IPS DF 19.7 (cell line): ENCODE data around the gene TSHZ2.

Source experiments
- DNase-seq: peaks from one replicate; pipeline ENCODE4 v3.0.0-alpha.2; 2013; ENCODE audit warnings: low read depth, low spot score

The TSHZ2 gene

DNA sequence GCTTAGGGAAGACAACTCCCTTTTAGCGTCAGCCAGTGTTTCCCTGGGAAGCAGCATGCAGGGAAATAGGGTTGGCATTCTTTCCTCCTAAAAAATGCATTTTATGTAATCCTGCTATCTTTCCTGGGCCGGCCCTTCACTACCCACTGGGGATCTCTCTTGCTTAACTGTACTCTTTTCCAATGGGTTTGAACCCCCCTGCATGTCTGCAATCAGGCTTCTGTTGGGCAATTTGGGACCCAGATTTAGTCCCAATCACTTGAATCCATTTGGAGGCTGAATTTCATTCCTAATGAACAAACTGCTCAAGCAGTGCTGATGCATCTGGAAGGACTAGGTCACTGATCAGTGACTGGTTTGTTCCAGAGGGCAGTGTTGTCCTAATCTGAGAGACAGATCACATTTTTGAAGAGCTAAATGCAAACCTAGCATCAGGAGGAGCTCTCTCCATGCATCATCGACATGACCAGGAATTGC lies 152.0 kb downstream of the TSHZ2 start:
- DNase-seq = no peak

DNA sequence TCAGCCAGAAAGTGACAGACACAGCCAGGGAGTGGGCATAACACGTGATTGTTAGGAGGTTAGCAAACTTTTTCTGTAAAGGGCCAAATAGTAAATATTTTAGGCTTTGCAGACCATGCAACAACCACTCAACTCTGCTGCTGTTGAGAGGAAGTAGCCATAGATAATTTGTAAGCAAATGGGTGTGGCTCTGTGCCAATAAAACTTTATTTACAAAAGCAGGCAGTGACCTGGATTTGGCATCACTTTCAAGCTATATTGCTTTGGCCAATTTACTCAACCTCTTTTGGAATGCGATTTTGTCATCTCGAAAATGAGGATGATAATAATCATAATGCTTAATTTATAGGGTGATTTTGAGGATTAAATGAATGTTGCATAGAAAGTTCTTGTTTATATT lies 152.6 kb downstream of the TSHZ2 start:
- DNase-seq = no peak

DNA sequence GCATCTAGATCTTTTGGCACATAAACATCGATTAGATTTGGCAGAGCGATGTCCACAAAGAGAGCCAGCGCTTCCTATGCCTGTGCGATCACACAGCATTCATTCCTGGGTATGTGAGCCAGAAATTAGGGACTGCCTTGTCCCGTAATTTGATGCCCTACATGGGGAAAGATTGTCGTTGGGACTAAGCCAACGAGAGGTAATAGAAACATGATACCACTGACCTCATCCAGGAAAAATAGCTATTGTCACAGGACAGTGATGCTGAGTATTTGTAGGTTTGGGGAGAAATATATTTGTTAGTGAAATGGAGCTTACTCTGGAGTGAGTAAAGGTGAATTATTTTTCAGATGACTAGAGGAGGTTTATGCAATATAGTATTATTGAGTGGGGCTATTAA lies 154.0 kb downstream of the TSHZ2 start:
- DNase-seq = no peak

DNA sequence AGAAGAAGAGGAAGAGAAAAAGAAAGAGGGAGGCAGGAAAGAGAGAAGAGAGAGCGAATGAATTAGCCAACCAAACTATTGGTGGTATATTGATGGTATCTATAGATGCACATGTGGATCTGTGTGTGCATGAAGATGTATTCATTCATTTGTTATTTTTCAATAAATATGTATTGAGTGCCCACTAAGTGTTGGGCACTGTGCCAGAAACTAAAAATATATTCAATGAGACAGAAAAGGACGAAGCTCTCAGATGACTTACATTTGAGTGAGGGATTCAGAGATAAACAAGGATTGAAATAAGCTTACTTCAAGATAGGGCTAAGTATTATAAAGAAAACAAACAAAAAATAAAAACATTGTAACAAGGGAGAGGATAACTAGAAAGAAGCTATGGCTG lies 154.9 kb downstream of the TSHZ2 start:
- DNase-seq = no peak

DNA sequence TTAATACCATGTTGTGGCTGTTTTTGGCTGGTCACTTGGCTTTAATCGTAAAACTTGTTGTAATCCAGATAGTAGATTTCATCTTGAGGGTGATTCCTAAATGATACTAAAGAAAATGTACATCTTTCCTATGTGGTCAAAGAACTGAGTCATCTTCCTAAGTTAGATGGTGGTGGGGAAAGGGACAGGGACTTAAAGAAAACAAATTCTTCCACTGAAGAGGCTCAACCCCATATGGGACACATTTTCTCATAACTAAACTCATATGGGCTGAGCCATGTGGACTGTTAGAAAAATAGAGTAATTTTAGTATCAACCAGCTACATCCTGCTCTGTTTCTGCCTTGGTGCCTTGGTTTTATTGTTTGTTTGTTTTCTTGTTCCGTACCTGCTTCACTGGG lies 155.8 kb downstream of the TSHZ2 start:
- no peak for DNase-seq

DNA sequence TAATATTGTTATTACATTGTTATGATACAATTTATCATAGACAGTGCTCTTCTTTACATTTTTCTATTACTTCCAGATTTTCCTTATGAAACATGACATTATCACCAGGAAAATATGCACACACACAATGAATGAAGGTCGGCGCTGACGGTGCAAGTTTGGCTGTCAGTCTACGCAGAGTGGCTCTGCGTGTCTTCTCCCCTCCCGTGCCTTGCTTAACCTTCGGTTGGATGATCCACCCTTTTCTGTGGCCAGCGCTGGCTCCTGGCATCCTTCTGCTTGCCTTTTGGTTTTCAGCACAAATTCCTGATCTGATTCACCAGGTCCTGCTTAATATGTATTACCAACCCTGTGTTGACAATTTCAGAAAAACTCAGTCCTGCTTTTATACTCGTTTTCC lies 157.4 kb downstream of the TSHZ2 start:
- DNase-seq = no peak

DNA sequence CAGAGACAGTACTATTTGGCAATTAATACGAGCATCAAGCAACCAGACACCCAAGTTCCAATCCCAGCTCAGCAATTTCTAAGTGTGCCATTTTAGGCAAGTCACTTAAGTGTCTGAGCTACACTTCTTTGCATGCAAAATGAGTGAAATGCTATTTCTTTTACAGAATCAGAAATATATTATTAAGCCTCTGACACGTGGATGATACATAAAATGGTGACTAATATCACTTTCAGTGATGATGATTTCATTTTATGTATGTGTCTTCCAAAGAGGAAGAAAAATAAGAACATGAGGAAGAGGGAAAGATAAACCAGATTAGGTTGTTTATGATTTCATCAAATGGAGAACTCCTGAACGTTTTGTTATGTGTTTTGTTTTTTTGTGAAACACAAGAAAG lies 158.6 kb downstream of the TSHZ2 start:
- DNase-seq = no peak

DNA sequence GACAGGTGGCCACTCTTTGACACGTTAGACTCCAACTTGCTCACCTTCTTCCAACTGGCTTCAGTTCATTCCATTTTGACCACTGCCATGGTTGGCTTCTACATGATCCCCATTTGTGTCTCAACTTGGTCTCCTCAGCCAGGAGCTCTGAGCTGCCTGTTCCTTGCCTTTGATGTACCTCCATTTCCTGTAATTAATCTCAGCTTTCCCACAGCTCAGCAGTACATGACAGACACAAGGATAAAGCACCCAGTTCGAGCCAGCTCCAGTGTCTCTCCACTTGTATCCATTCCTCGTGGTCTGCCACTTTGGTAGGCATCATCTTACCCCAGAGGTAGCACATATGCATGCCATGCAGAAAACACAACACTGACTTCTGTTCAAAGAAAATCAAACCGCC lies 161.0 kb downstream of the TSHZ2 start:
- no peak for DNase-seq

DNA sequence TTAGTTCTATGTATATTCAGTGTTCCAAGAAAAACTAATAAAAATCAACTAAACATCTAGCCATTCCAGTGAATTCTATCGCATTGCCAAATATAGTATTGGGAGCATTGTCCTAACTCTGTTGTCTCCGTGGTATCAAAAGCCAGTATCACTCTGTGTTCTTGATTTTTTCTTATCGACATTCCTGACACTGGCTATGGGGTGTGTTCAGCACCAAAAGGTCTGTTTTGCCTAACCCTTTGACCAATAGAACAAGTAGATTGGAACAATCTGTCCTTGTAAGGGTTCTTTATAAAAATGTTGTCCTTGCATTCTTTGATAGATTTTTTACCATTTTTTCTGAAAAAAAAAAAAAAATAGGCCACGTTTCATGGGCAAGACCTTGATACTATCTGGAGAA lies 161.5 kb downstream of the TSHZ2 start:
- no peak for DNase-seq

DNA sequence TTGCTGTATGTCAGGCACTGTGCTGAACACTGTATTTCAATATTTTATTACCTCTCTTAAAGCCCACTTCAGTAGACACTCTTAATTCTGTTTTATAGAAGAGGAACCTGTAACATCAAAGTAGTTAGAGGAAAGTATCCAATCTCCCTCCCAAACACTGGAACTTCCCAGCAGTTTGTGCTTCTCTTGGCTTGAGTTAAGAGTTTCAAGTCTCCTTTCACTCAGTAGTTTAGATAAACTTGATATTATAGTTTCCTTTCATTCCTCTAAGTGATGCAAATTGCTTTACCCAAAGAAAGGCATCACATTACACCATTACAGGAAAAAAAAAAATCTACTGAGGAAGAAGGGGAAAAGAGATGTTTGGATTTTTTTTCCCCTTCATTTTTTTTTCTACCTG lies 164.3 kb downstream of the TSHZ2 start:
- no peak for DNase-seq

DNA sequence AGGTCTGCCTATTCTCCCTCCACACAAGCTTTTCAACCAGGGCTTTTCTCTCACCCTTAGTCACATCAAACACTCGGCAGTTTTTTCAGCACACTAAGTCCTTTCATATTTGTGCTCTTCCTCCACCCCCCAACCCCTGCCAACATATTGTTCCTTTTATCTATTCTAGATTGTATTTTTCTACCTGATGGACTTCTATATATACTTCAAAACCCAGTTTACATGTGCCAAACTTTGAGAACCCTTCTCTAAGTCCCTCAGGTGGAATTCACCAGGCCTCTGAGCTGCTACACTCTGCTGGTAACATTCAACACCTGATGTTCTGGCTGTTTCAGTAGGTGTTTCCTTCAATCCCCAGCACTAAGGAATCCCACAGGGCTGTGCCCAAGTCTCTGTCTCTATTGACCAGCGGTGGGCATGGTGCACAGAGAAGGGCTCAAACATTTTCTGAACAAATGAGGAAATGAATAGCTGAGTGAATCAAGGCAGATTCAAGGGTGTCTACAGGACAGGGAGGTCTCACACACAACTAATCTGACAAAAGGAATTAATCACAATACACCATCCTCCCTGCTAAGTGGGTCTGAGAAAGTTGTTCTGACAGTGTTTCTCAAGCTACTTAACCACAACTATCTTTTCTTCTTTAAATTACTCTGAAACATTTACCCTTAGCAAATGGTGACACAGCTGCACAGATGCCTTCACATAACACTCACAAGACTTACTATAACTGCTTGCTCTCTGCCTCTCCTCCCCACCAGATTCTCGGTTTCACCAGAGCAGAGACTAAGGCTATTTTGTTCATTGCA lies 166.5 kb downstream of the TSHZ2 start:
- no peak for DNase-seq

DNA sequence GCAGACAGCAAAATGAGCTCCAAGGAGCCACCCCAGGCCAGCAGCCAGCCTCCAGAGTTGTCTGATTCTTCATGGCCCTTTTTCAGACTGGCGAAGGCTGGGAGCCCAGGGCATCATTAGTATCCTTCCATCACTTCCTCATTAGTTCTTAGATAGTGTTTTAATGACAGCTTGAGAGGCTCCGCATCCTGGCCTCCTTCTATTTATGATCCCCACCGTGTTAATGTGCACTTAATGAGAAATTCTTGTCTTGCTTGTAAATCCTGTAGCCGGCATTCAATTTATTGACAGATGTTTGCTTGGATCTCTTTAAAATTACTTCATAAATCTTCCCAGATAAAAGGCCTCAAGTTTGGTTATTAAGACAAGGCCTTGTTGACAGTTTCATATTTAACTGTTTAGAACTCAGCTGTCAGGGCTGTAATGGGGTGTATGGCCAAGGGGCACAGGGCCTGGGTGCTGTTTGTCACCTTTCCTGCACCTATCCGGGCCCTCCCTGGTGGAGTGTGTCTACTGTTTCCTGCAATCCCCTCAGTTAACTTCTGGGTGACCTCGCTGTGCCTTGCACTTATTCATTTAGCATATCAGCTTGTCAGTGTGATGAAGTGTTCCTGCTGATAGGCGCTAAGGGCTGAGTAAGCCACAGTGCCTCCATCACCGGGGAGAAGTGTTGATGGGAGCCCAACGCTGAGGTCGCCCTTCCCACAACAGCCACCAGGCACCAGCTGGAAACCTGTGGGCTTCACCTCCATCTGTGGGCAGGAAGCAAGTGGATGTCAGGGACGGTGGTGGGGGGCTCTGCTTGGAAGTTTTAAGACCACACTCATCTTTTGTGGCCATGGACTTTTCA lies 169.3 kb downstream of the TSHZ2 start:
- DNase-seq = no peak

DNA sequence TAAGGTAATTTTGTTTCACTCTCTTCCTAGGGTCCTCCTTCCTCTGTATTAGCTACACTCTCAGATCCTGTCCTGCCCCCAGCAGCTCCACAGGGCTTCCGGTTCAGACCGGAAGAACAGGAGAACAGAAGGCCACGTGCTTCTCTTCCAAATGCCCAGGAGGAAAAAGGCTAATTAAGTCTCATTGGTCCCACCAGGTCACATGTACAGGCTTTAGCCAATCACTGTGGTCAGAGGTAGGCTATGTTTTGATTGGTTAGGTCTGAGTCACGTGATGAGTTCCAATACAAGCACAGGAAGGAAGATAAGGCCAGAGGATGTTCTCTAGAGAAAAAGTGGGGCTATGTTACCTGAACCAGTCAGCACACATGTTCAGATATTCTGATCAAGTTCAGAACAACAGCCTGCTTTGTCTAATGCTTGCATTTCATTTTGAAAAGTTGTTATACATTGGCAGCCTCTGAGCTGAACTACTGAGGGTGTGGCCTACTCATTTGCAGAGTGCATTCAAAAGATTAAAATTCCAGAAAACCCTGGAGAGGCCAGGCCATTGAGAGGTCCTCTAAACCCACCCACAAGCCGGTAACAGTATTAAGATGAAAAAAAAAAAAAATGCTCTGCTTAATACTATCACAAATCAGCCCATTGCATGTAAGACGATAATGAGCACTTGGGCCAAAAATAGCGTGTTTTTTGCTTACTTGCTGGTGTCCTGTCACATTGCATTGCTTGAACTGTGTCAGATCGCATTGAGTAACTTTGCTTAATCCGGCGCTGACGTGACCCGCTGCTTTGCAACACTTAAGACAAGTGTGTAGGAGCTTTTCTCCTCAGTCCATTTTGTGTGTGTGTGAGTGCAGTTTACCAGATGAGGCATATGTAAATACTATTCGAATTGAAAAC lies 170.3 kb downstream of the TSHZ2 start:
- DNase-seq = no peak

DNA sequence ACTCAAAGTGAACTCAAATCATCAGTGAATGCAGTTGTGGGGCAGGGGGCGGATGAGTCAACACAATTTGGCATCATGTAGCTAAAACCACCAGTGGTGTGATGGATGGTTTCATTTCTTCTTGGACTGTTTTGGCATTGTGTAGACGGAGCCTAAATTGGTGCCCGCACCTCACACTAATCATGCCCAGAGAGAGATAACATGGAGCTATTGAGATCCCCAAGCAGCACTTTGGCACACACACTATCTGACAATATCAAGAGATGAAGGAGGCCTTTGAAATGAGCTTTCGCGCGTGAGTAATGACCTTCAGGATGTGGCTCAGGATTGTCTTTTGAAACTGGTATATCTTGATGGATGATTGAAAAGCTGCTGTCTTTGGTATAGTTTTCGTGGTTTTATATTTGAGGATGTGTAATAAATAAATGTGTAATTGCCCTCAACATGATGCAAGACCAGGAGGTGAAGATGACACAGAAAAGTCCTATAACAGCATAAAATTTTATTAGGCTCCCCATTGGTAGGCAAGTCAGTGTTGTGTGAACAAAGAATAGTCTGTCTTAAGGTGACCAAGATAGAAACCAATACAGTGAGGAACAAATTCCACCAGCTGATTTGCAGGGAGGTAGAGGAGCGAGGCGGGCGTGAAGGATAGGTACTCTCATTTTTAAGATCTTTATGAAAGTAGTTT lies 174.2 kb downstream of the TSHZ2 start:
- DNase-seq = no peak

DNA sequence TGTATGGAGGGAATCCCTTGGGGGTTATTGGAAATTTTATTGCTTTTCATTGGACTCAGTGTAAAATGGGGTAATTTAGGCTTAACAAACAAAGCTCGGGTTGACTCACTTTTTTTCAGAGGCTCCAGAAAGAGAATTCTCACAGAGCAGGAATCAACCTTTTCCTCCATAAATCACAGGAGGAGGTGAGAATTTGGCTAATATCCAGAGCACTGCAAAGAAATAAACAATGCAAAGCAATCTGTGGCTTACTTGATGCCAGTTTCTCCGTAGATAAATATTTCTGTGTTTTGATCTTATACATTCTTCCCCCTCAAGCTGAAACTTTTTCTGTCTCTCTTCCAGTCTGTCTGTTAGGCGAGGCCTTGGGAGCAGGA lies 176.6 kb downstream of the TSHZ2 start:
- DNase-seq = no peak

DNA sequence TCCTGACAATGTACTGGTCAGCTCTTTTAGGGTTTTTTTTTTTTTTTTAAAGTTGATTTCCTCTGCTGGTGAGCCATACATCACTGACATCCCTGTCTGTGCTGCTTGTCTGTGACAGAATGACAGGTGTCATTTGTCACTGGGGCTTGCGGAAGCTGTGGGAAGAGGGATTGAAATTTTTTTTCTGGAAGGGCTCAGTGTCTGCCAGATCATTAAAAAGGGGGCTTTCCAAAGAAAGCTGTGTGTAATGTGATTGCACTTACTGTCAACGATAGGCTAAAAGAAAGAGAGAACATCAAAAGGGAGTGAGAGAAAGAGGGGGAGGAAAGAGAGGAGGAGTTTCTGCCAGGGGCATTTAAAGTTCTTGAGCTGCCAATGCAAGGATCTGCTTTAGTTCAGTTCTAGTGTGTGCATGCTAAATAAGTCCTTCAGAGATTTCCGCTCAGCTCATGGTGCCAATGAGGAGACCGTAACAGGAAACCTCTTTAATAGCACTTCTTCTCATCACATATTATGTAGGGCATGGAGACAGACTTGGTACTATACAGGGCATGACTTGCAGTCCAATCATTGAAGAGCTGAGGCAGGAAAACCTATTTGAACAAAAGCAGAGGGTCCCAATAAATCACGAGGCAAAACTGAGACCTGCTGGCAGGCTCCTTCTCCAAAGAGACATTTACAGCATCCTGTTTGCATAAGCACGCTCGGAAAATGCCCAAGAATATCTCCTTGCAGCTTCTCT lies 177.2 kb downstream of the TSHZ2 start:
- DNase-seq = no peak

DNA sequence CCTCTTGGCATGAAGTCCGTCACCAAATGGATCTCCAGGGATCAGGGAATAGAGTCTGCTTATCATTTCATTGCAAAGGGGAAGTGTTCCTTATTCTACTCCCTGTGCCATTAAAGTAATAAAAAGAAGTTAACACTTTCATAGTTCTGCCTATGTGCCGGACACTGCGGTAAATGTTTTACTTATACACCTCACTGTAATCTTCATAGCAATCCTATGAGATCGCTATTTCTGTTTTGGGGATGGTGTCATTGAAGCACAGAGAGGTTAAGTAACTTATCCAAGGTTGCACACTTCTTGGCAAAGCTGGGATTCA lies 177.7 kb downstream of the TSHZ2 start:
- DNase-seq = no peak

DNA sequence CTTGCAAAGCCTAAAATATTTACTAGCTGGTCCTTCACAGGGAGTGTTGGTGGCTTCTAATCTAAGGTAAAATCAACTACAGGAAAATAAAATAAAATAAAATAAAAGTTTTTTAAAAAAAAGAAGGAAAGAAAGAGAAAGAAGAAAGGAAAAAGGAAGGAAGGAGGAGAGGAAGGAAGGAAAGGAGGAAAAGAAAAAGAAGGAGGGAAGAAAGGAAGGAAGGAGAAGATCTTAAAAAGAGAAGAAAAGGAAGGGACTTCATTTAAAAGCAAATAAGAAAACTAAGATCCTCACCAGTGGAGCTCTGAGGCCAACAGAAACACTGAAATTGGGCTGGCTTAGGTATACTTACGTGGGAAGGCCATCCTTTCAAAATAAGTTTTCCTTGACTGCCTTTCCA lies 178.4 kb downstream of the TSHZ2 start:
- DNase-seq = no peak

DNA sequence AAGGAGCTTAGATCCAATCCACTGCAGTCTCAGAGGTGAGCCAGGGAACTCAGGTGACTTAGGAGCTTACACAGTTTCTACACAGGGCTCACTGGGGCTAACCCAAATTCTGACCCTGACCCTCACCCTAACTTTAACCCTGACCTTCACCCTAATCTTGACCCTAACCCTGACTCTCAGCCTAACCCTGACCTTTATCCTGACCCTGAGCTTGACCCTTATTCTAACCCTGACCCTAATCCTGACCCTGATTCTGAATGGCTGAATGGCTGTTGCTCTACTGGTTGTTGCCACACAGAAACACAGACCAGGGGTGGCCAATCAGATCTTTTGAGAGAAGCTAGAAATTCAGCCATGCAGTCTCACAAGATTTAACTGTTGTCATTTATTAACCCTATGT lies 180.1 kb downstream of the TSHZ2 start:
- no peak for DNase-seq

DNA sequence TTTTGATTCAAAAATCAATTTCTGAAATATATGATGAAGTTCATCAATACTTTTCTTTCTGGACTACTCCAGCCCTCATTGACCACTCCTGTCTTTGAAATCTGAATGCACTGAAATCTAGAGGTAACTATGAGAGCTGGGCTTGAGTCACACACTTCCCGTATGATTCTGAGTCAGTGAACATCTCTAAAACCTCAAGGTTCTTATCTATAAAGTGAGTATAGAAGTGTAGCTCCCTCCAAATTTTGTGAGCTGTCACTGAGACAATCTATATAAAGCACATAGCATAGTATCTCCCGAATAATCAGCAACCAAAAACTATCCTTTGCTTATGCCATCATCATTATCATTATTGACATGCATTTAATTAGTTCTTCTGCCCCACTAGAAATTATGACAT lies 182.4 kb downstream of the TSHZ2 start:
- no peak for DNase-seq
